IgD-negative memory B cell (primary cell): Measurements from ENCODE around the gene TTLL3. TPM values are rescaled to one million over a fixed set of nuclear protein-coding genes. Genes with fewer than 3 reads are reported as not detected.

Experiments
- H3K27ac Mint-ChIP-seq, 3 donors: one replicate each; pipeline ENCODE4 v1.8.0; 2020 to 2022; ENCODE audit warnings: mild to moderate bottlenecking in 3 of 3, mixed read lengths in 3 of 3, moderate library complexity in 1 of 3
- H3K27me3 Mint-ChIP-seq: one replicate; pipeline ENCODE4 v1.8.0; 2021; ENCODE audit warnings: mixed read lengths
- H3K36me3 Mint-ChIP-seq: one replicate; pipeline ENCODE4 v1.8.0; 2020; ENCODE audit warnings: mild to moderate bottlenecking, mixed read lengths
- H3K4me1 Mint-ChIP-seq, 3 donors: one replicate each; pipeline ENCODE4 v1.8.0; 2020 to 2022; ENCODE audit warnings: mixed read lengths in 3 of 3, mild to moderate bottlenecking in 1 of 3
- H3K4me3 Mint-ChIP-seq, 4 donors: one replicate each; pipeline ENCODE4 v1.8.0; 2020 to 2022; ENCODE audit warnings: mild to moderate bottlenecking in 4 of 4, mixed read lengths in 4 of 4, moderate library complexity in 3 of 4
- H3K9me3 Mint-ChIP-seq, 3 donors: one replicate each; pipeline ENCODE4 v1.8.0; 2020 to 2021; ENCODE audit warnings: mixed read lengths in 3 of 3, mild to moderate bottlenecking in 1 of 3
- polyA plus RNA-seq: library from polyadenylated mRNA; unstranded; fragments of 300-500 nt; fragmentation: Illumina TruSeq; gene quantifications from one replicate; pipeline ENCODE4 v1.2.3, GENCODE V29; 2021

Gene TTLL3
- polyA plus RNA-seq, 1 donor from 2014 or later = 10.5 TPM

DNA sequence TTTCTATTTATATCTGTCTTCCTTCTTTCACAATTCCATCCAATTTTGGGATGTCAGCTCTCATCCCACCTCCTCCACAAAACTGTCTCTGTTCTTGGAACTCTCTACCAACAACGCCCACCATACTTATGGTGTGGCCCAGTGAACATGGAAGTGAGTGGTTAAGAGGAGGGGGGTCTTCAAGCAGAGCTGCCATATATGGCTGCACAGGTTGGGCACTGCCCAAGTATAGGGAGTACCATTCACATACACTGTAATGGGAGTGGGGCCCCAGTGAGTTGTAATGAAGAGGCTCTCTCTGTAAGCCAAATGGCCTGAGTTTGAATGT, 32.4 kb upstream of the TTLL3 start:
- Mint-ChIP-seq H3K9me3 (no peaks in the 10 kb centered on the region), H3K4me1 (peaks cover 38 to 42% (median 40%) of the 10 kb centered on the region in 3 donors), H3K27ac (peak overlapping the region in 1 of 3 donors; percentile 67), H3K27me3 (no peaks in the 10 kb centered on the region), H3K36me3 (peaks cover 1% of the 10 kb centered on the region), H3K4me3 (peak overlapping the region in 1 of 4 donors; percentile 43)

DNA sequence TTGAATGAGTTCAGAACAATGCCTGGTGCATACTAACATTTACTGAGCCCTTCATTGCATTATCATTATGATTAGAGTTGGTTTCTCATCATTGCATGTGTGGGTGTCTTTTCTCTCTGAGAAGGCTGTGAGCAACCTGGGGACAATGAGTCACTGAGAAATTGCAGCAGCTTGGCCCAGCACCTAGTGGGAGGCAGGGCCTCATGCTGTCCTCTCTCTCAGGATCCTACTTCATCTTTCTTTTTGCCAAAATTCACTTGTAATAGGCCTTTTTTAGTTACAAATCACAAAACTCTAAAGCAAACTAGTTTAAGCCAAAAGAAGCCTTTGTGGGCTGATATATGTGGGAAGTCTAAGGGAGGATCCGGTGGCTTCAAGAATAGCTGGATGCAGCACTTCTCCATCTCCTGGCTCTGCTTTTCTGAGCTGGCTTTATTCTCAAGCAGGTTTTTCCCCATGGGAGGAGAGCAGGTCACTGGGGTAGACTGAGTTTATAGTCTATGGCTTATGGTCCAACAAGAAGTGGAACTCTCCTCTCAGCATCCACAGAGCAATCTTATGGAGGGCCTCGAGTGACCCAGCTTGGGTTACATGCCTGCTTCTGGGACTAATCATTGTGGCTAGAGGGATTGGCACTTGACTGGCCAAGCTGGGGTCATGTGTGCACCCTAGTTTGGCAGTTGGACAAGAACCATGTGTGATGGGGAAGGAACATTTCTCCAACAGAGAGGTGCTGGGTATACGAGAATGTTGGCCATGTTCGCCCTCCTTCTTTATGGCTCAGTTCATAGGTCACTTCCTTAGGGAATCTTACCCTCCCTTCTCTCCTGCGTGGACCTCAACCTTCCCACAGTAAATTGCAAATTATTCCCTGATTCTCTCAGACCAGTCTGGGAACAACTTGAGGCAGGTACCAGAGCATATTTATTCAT, 31.7 kb upstream of the TTLL3 start:
- Mint-ChIP-seq H3K27me3 (no peaks in the 10 kb centered on the region), H3K4me3 (peak overlapping the region in 3 of 4 donors; percentile 14 to 88 (median 70)), H3K36me3 (peaks cover 1% of the 10 kb centered on the region), H3K27ac (peak overlapping the region in 1 of 3 donors; percentile 95), H3K4me1 (peaks cover 42 to 46% (median 44%) of the 10 kb centered on the region in 3 donors), H3K9me3 (no peaks in the 10 kb centered on the region)

DNA sequence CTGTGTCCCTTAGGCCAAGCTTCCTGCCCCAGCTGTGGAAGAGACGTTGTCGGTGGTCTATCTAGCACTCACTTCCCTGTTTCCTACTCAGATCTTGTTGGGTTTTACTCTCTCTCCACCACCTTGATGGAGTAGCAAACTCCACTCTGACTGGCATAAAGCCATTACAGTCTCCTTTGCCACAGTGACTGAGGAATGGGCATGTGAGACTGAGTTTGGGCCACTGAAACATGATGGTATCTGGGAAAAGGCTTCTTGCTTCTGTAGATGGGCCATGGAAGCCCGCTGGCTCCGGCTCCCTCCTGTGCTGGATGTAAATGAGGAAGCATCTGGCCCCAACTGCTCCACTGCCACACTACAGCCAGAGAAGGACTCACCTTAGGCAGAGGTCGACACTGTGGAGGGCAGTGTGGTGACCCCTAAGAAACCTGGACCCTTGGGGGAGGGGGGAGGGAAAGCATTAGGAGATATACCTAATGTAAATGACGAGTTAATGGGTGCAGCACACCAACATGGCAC, 30.9 kb upstream of the TTLL3 start:
- no peaks in the 10 kb centered on the region for H3K27me3 Mint-ChIP-seq
- peak overlapping the region in 3 of 4 donors; percentile 14 to 88 (median 58) for H3K4me3 Mint-ChIP-seq
- H3K4me1 Mint-ChIP-seq = peaks cover 42 to 46% (median 42%) of the 10 kb centered on the region in 3 donors
- no peaks in the 10 kb centered on the region for H3K9me3 Mint-ChIP-seq
- H3K36me3 Mint-ChIP-seq = peaks cover 2% of the 10 kb centered on the region
- peak overlapping the region; percentile 70 to 95 (median 88) for H3K27ac Mint-ChIP-seq

DNA sequence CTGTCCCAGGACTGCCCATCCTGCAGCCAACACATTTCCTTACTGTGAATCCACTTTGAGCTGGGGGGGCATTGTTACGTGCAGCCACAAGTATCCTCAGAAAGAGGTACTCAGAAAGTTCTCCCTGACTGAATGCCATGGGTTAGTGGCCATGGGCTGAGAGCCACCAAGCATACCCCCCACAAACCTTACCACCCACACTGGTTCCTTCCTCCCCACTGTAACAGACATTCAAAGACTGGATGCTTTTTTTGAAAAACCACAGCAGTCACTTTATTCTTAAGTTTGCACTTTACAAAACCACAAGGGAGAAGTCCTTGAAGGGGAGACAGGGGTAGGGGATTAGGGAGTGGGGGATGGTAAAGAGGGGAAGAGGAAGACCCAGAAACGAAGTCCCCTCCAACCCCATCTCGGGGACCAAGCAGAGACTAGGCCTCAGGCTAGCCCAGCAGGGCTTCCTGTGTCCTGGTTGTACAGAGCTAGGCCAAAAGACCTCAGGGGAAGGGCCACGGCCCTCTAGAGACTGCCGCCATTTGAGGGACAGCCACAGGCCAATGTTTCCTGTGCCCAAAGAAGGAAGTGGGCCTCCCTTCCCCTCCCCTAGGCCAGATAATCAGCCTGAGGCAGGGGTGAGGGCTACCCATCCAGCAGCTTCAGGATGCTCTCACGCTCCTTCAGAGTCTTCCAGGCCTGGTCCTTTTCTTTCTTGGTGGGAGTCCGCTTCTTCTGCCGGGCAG, 30.2 kb upstream of the TTLL3 start:
- H3K36me3 Mint-ChIP-seq = peaks cover 2% of the 10 kb centered on the region
- H3K27me3 Mint-ChIP-seq = no peaks in the 10 kb centered on the region
- no peaks in the 10 kb centered on the region for H3K9me3 Mint-ChIP-seq
- H3K4me1 Mint-ChIP-seq = peaks cover 42 to 46% (median 42%) of the 10 kb centered on the region in 3 donors
- H3K27ac Mint-ChIP-seq = peak overlapping the region; percentile 70 to 95 (median 88)
- peak overlapping the region in 3 of 4 donors; percentile 18 to 88 (median 58) for H3K4me3 Mint-ChIP-seq

DNA sequence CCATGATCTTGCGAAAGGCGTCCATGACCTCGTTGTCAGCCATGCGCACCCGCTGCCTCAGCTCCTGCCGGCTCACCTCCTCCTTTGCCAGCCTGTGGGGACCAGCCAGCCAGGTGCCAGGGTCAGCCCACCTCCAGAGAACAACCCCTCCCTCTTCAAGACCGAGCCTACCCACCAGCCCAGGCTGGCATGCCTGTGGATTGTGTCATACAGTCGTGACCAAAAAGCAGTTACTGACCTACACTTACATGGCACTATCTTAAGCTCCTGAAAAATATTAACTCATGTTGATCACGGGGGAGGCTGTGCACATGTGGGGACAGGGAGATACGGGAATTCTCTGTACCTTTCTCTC, 29.6 kb upstream of the TTLL3 start:
- Mint-ChIP-seq H3K27me3 (no peaks in the 10 kb centered on the region), H3K27ac (peak overlapping the region; percentile 70 to 95 (median 88)), H3K4me3 (peak overlapping the region in 3 of 4 donors; percentile 18 to 88 (median 58)), H3K36me3 (peaks cover 2% of the 10 kb centered on the region), H3K9me3 (no peaks in the 10 kb centered on the region), H3K4me1 (peaks cover 42 to 46% (median 42%) of the 10 kb centered on the region in 3 donors)

DNA sequence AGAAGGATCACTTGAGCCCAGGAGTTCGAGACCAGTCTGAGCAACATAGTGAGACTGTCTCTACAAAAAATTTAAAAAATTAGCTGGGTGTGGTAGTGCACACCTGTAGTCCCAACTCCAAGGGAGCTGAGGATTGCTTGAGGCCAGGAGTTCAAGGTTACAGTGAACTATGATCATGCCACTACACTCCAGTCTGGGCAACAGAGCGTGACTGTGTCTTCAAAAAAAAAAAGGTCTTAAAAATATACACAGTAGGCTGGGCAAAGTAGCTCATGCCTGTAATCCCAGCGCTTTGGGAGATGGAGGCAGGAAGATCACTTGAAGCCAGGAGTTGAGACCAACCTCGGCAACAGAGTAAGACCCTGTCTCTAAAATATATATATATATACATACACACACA, 29.2 kb upstream of the TTLL3 start:
- peaks cover 2% of the 10 kb centered on the region for H3K36me3 Mint-ChIP-seq
- peaks cover 42 to 46% (median 42%) of the 10 kb centered on the region in 3 donors for H3K4me1 Mint-ChIP-seq
- H3K4me3 Mint-ChIP-seq = peak overlapping the region in 3 of 4 donors; percentile 18 to 88 (median 58)
- H3K9me3 Mint-ChIP-seq = no peaks in the 10 kb centered on the region
- H3K27me3 Mint-ChIP-seq = no peaks in the 10 kb centered on the region
- peak overlapping the region; percentile 70 to 95 (median 74) for H3K27ac Mint-ChIP-seq

DNA sequence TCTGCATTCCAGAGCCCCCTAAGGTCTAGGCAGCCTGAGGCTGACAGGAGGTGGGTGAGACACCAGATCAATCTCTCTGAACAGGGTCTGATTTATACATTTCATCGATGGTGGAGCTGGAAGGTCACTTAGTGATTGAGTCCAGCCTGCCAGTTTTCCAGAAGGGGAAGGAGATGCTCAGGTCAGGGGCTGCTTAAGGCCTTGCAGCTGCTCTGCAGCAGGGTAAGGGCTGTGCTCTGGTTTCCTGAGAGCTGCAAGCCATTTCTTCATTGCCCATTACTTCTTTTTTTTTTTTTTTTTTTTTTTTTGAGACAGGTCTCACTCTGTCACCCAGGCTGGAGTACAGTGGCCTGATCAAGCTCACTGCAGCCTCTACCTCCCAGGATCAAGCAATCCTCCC, 28.5 kb upstream of the TTLL3 start:
- Mint-ChIP-seq H3K4me3 (peak overlapping the region in 3 of 4 donors; percentile 3 to 79 (median 55)), H3K27me3 (no peaks in the 10 kb centered on the region), H3K9me3 (no peaks in the 10 kb centered on the region), H3K36me3 (peaks cover 3% of the 10 kb centered on the region), H3K27ac (peak overlapping the region in 1 of 3 donors; percentile 67), H3K4me1 (peaks cover 39 to 45% (median 42%) of the 10 kb centered on the region in 3 donors)

DNA sequence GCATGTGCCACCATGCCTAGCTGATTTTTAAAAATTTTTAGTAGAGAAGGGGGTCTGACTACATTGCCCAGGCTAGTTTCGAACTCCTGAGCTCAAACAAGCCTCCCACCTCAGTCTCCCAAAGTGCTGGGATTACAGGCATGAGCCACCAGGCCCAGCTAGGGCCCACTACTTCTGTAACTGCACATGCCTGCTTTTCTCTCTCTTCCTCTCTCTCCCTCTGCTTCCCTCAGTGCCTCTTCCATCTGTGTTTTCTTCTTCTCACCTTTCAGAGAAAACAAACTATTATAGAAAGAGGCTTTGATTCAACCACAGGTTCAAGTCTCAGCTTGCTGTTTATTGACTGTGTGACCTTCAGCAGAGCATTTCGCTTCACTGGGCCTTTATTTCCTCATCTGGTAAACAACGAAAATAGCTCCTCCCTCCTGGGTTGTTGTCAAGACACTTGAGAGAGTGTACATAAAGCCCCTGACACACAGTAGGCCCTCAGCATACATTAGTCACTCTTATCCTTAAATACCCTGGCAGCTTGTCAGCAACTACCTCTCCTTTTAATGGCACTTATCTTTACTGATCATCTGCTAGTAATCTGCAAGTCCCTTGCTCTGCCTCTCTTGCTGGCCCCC, 28.0 kb upstream of the TTLL3 start:
- Mint-ChIP-seq H3K27me3 (no peaks in the 10 kb centered on the region), H3K4me3 (peak overlapping the region in 2 of 4 donors; percentile 3 to 71), H3K27ac (peak overlapping the region; percentile 48 to 93 (median 86)), H3K9me3 (no peaks in the 10 kb centered on the region), H3K36me3 (peaks cover 4% of the 10 kb centered on the region), H3K4me1 (peaks cover 41 to 44% (median 42%) of the 10 kb centered on the region in 3 donors)

DNA sequence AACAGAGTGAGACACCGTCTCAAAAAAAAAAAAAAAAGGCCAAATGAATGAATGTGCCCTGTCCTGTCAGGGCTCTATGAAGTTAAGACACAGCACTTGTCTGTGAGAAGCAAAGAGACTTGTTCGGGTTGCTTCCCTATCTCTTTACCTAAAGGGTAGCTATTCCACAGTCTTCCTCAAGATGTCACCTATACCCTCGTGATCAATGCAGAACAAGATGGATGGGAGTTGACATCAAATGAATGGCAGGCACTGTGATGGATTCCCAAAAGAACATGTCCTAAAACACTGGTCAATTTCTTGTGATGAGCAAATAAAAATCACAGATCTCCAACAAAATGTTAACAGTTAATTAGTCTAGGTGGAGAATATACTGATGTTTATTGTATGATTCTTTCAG, 27.3 kb upstream of the TTLL3 start:
- H3K36me3 Mint-ChIP-seq = peaks cover 10% of the 10 kb centered on the region
- no peaks in the 10 kb centered on the region for H3K27me3 Mint-ChIP-seq
- H3K27ac Mint-ChIP-seq = peak overlapping the region in 2 of 3 donors; percentile 48 to 93
- peaks cover 41 to 46% (median 43%) of the 10 kb centered on the region in 3 donors for H3K4me1 Mint-ChIP-seq
- H3K4me3 Mint-ChIP-seq = peak overlapping the region in 3 of 4 donors; percentile 3 to 45 (median 43)
- H3K9me3 Mint-ChIP-seq = no peaks in the 10 kb centered on the region

DNA sequence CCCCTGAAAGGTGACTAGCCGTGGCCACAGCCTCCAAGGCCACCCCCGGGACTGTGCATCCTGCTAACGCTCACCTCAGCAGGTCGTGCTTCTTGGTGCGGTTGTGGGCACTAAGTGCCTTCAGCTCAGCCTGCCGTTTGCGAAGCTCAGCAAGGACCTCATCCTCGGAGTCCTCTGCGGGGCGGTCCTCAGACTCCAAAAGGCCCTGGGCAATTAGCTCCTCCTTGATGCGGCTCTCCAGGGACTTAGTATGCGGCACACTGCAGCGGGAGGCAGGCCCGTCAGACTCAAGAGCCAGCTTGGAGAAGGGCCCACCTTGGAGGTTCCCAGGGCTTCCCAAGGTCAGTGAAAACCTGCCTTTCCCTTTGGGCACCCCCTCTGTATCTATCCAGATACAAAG, 26.1 kb upstream of the TTLL3 start:
- no peak overlapping the region for H3K27ac Mint-ChIP-seq
- no peaks in the 10 kb centered on the region for H3K9me3 Mint-ChIP-seq
- no peak overlapping the region for H3K4me3 Mint-ChIP-seq
- H3K27me3 Mint-ChIP-seq = no peaks in the 10 kb centered on the region
- peaks cover 37 to 44% (median 39%) of the 10 kb centered on the region in 3 donors for H3K4me1 Mint-ChIP-seq
- peaks cover 11% of the 10 kb centered on the region for H3K36me3 Mint-ChIP-seq

DNA sequence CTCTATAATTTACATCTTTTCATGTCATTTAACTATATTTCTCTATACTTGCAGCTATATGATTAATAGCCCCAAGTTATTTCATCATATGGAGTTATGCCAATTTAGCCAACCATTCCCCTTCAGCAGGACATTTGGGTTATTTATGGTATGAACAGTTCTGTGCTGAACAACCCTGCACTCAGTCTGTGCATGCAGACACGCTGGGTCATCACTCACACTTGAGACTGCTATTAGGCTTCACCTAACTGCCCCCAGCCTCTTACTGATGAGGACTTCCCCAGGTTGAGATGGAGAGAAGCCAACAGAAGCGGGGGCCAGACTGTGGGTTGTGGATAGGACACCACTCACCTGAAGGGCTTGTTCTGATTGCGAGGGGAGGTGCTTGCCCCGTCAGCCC, 25.1 kb upstream of the TTLL3 start:
- H3K4me1 Mint-ChIP-seq = peaks cover 31 to 33% (median 31%) of the 10 kb centered on the region in 3 donors
- H3K27ac Mint-ChIP-seq = no peak overlapping the region
- no peaks in the 10 kb centered on the region for H3K9me3 Mint-ChIP-seq
- no peaks in the 10 kb centered on the region for H3K27me3 Mint-ChIP-seq
- peak overlapping the region in 1 of 4 donors; percentile 79 for H3K4me3 Mint-ChIP-seq
- H3K36me3 Mint-ChIP-seq = peaks cover 14% of the 10 kb centered on the region

DNA sequence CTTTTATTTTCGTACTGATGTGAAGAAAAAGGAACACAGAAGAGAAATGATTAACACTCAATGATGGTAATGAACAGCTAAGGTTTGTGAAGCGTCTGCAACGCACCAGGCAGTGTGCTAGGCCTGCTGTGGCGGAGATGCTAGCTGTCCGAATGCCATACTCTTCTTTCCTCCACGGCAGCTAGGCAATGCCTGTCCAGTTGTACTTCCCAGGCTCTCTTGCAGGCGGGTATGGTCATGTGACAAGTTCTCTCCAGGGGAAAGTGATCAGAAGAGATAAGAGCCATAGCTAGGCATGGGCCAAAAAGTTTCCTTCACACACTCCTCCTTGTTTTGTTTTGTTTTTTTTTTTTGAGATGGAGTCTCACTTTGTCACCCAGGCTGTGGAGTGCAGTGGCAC, 24.5 kb upstream of the TTLL3 start:
- H3K4me3 Mint-ChIP-seq = peak overlapping the region in 1 of 4 donors; percentile 79
- no peaks in the 10 kb centered on the region for H3K9me3 Mint-ChIP-seq
- peaks cover 25 to 30% (median 27%) of the 10 kb centered on the region in 3 donors for H3K4me1 Mint-ChIP-seq
- H3K36me3 Mint-ChIP-seq = peaks cover 17% of the 10 kb centered on the region
- H3K27me3 Mint-ChIP-seq = no peaks in the 10 kb centered on the region
- no peak overlapping the region for H3K27ac Mint-ChIP-seq

DNA sequence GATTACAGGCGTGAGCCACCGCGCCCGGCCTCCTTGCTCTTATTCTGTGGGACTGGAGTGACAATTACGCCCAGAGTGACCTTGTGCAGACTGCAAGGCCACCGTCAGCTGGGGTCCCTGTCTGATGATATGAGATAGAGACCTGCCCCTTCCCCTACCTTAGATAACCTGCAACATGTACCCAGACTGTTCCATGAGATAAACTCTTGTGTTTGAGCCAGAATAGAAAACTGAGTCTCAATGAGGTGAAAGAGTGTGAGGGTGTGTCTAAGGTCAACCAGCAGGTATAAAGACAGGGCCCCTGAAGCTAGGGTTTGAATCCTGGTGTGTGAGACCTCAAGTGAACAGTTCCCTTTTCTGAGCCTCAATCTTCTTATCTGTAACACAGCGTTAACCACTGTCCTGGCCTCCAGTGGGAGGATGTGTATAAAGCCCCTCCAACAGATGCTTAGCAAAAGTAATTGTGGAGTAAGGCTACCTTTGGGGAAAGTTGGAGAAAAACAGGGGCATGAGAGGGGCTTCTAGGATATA, 23.8 kb upstream of the TTLL3 start:
- Mint-ChIP-seq H3K4me3 (no peak overlapping the region), H3K36me3 (peaks cover 17% of the 10 kb centered on the region), H3K9me3 (no peaks in the 10 kb centered on the region), H3K4me1 (peaks cover 21 to 31% (median 22%) of the 10 kb centered on the region in 3 donors), H3K27ac (no peak overlapping the region), H3K27me3 (no peaks in the 10 kb centered on the region)
